Naive B cell (primary cell): Measurements from ENCODE around the gene PAX2. TPM values are rescaled to one million over a fixed set of nuclear protein-coding genes. Genes with fewer than 3 reads are reported as not detected.

Experiments used
- ATAC-seq, 2 donors: fragments of 150-1000 bp; cut with Tn5 transposase; 2 replicates each; pipeline ENCODE4 v1.10.0; 2021; ENCODE audit warnings: low read depth in 2 of 2, mild to moderate bottlenecking in 2 of 2, moderate library complexity in 2 of 2
- DNase-seq: peaks from one replicate; pipeline ENCODE4 v3.0.0; 2022
- H3K27ac Mint-ChIP-seq, 6 donors: one replicate each; pipeline ENCODE4 v1.8.0; 2020 to 2022; ENCODE audit warnings: mild to moderate bottlenecking in 6 of 6, mixed read lengths in 6 of 6, moderate library complexity in 5 of 6, inconsistent platforms in 2 of 6
- H3K27me3 Mint-ChIP-seq, 3 donors: one replicate each; pipeline ENCODE4 v1.8.0; 2021 to 2022; ENCODE audit warnings: mixed read lengths in 3 of 3, mild to moderate bottlenecking in 1 of 3
- H3K36me3 Mint-ChIP-seq, 2 donors: one replicate each; pipeline ENCODE4 v1.8.0; 2020 to 2022; ENCODE audit warnings: mixed read lengths in 2 of 2, inconsistent platforms in 1 of 2, mild to moderate bottlenecking in 1 of 2
- H3K4me1 Mint-ChIP-seq, 3 donors: one replicate each; pipeline ENCODE4 v1.8.0; 2020 to 2022; ENCODE audit warnings: mixed read lengths in 3 of 3, inconsistent platforms in 1 of 3, mild to moderate bottlenecking in 1 of 3, moderate library complexity in 1 of 3
- H3K4me3 Mint-ChIP-seq, 8 donors: one replicate each; pipeline ENCODE4 v1.8.0; 2020 to 2022; ENCODE audit warnings: mild to moderate bottlenecking in 8 of 8, mixed read lengths in 8 of 8, moderate library complexity in 8 of 8, inconsistent platforms in 2 of 8
- H3K9me3 Mint-ChIP-seq, 7 donors: one replicate each; pipeline ENCODE4 v1.8.0; 2020 to 2022; ENCODE audit warnings: mixed read lengths in 7 of 7, mild to moderate bottlenecking in 5 of 7, inconsistent platforms in 2 of 7, moderate library complexity in 1 of 7
- polyA plus RNA-seq, 6 donors: library from polyadenylated mRNA; unstranded; fragments of 300-500 nt; fragmentation: Illumina TruSeq; gene quantifications; one replicate each; pipeline ENCODE4 v1.2.3, GENCODE V29; 2021; ENCODE audit warnings: low read depth in 6 of 6

PAX2 gene
- polyA plus RNA-seq, 6 donors from 2014 or later, result not detected

DNA sequence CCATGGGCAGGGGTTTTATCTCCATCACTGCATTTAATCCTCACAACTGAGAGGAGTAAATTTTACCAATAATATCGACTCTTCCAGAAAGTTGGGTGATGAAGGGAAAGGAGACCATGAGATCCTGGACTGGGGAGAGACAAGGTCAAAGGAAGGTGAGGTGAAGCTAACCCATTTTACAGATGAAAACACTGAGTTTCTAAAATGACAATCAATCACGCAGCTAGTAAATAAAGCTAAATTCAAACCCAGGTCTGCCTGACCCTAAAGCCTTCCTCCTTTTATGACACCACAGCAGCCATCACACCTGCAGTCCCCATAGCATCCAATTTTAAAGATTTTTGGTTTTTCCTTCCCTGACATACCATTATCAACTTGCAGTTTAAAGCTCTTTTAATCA is 103.4 kb downstream of the PAX2 start:
- no peak overlapping the region for H3K4me3 Mint-ChIP-seq
- no peaks in the 10 kb centered on the region for H3K9me3 Mint-ChIP-seq
- H3K27me3 Mint-ChIP-seq, result peaks cover 59 to 71% (median 68%) of the 10 kb centered on the region in 3 donors
- H3K27ac Mint-ChIP-seq, result no peak overlapping the region
- no peak for ATAC-seq
- no peaks in the 10 kb centered on the region for H3K4me1 Mint-ChIP-seq
- no peak for DNase-seq
- H3K36me3 Mint-ChIP-seq, result no peaks in the 10 kb centered on the region

DNA sequence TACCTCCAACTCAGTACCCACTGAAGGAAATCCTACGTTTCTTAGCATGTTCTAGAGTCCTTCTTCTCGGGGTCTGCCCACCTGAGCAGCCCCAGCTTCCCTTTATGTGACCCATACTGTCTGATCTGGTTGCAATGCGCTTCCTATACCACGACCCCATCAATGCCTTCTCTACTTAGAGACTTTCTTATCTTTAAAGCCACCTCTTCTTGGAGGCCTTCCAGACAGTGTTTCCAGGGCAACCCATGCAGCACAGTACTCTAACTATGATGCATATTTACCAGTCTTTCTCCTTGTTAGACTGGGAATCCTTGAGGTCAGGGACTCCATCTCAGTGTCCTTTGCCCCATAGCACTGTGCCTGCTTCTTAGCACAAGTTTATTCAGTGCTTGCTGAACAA is 112.9 kb downstream of the PAX2 start:
- H3K27ac Mint-ChIP-seq, result no peak overlapping the region
- H3K4me1 Mint-ChIP-seq, result no peaks in the 10 kb centered on the region
- DNase-seq, result no peak
- H3K36me3 Mint-ChIP-seq, result peaks cover 4 to 8% of the 10 kb centered on the region in 2 donors
- ATAC-seq, result no peak
- H3K27me3 Mint-ChIP-seq, result peaks cover 56 to 88% (median 74%) of the 10 kb centered on the region in 3 donors
- H3K4me3 Mint-ChIP-seq, result no peak overlapping the region
- peaks cover 0 to 19% (median 10%) of the 10 kb centered on the region in 7 donors for H3K9me3 Mint-ChIP-seq

DNA sequence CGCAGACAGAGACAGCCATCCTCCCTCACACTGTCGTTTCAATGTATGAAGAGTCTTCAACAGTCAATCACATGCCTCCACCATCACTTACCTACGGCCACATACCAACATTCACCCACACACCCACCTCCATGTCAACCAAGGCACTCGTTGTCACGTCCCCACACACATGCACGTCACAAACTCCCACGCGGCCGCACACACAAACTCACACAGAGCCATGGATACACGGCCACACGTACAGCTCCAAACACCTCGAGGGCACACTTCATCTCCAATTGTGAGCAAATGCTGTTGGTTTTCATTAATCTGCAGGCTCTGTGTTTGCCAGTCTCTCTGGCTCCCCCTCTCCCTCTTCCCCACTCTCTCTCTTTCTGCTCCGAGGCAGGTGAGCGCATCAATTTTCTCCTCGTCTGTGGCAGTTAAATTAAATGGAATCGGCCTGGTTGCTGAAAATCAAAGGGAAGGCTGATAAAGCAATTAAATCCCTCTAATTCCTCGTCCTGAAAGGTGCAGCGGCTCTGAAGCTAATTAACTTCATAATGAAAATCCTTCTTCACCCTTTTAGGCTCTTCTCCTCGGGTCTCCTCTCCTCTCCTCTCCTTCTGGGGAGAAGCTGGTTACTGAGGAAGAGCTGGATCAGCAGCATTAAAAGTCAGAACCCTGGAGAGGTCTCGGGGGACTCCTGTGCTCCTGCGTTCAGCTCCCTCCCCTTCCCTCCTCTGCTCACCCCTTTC is 113.5 kb downstream of the PAX2 start:
- Mint-ChIP-seq H3K27me3 (peaks cover 54 to 92% (median 74%) of the 10 kb centered on the region in 3 donors), H3K4me1 (no peaks in the 10 kb centered on the region), H3K4me3 (no peak overlapping the region), H3K27ac (no peak overlapping the region), H3K9me3 (peaks cover 0 to 19% (median 10%) of the 10 kb centered on the region in 7 donors), H3K36me3 (peaks cover 4 to 8% of the 10 kb centered on the region in 2 donors)
- ATAC-seq (no peak), DNase-seq (no peak)

GRCh38 chr10:100859484-100859763 is 114.0 kb downstream of the PAX2 start:
- no peak for ATAC-seq
- Mint-ChIP-seq H3K27ac (no peak overlapping the region), H3K4me1 (no peaks in the 10 kb centered on the region), H3K36me3 (peaks cover 4 to 8% of the 10 kb centered on the region in 2 donors), H3K27me3 (peaks cover 56 to 92% (median 73%) of the 10 kb centered on the region in 3 donors), H3K9me3 (peaks cover 0 to 19% (median 10%) of the 10 kb centered on the region in 7 donors), H3K4me3 (no peak overlapping the region)
- DNase-seq, result no peak

GRCh38 chr10:100863433-100863832 is 118.1 kb downstream of the PAX2 start:
- no peaks in the 10 kb centered on the region for H3K36me3 Mint-ChIP-seq
- peaks cover 39 to 86% (median 77%) of the 10 kb centered on the region in 3 donors for H3K27me3 Mint-ChIP-seq
- no peak overlapping the region for H3K4me3 Mint-ChIP-seq
- peaks cover 4 to 10% (median 8%) of the 10 kb centered on the region in 3 donors for H3K4me1 Mint-ChIP-seq
- H3K9me3 Mint-ChIP-seq, result no peaks in the 10 kb centered on the region
- DNase-seq, result no peak
- no peak overlapping the region for H3K27ac Mint-ChIP-seq
- no peak for ATAC-seq

DNA sequence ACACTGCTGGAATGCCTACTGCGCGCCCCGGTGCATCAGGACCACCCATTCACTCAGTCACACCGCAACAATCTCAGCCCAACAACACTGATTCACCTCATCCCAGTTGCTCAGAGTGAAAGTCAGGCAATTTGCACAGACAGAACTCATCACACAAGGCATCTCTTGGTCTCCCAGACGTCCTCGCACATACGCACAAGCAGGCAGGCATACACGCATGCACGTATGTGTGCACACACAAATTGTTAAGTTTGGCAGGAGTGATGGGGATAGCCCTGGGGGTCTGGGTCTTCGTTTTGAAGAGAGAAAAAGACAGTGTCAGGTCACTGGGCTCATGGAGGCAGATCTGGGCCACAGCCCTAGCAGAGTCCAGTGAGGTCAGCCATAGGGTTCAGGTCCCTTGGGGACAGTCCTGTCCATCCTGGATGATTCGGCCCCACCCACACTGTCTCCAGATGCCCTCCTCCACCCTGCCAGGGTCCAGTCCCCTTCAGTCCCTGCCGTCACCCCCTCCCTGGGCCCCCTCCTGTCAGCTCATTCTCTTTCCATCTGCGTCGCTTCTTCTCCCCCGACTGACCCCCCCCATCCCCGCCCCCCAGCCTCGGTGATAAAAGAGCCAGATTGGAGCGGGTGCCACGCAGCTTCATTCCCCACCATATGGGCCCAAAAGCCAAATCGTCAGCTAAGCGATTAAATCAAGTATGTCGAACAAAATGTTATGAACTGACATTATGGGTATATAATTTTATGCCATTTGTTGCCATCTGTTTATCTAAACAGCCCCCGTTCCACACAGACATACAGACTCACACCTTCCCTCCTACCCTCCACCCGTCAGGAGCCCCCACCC is 118.9 kb downstream of the PAX2 start:
- Mint-ChIP-seq H3K36me3 (no peaks in the 10 kb centered on the region), H3K27me3 (peaks cover 33 to 78% (median 69%) of the 10 kb centered on the region in 3 donors), H3K27ac (no peak overlapping the region), H3K4me1 (peaks cover 4 to 10% (median 8%) of the 10 kb centered on the region in 3 donors), H3K4me3 (no peak overlapping the region), H3K9me3 (no peaks in the 10 kb centered on the region)
- DNase-seq (no peak), ATAC-seq (no peak)

GRCh38 chr10:100864978-100865377 is 119.6 kb downstream of the PAX2 start:
- Mint-ChIP-seq H3K4me3 (no peak overlapping the region), H3K27me3 (peaks cover 32 to 71% (median 70%) of the 10 kb centered on the region in 3 donors), H3K9me3 (no peaks in the 10 kb centered on the region), H3K27ac (no peak overlapping the region), H3K4me1 (peaks cover 4 to 10% (median 8%) of the 10 kb centered on the region in 3 donors), H3K36me3 (no peaks in the 10 kb centered on the region)
- DNase-seq (no peak), ATAC-seq (no peak)

- no peaks in the 10 kb centered on the region for H3K9me3 Mint-ChIP-seq
- H3K4me1 Mint-ChIP-seq, result peaks cover 4 to 10% (median 8%) of the 10 kb centered on the region in 3 donors
- peaks cover 32 to 66% (median 64%) of the 10 kb centered on the region in 3 donors for H3K27me3 Mint-ChIP-seq
- no peaks in the 10 kb centered on the region for H3K36me3 Mint-ChIP-seq
- ATAC-seq (no peak), DNase-seq (no peak)
- H3K4me3 Mint-ChIP-seq, result no peak overlapping the region
- peak overlapping the region in 1 of 6 donors; percentile 92 for H3K27ac Mint-ChIP-seq
Measured at GRCh38 chr10:100866010-100866409, 120.6 kb downstream of the PAX2 start.

DNA sequence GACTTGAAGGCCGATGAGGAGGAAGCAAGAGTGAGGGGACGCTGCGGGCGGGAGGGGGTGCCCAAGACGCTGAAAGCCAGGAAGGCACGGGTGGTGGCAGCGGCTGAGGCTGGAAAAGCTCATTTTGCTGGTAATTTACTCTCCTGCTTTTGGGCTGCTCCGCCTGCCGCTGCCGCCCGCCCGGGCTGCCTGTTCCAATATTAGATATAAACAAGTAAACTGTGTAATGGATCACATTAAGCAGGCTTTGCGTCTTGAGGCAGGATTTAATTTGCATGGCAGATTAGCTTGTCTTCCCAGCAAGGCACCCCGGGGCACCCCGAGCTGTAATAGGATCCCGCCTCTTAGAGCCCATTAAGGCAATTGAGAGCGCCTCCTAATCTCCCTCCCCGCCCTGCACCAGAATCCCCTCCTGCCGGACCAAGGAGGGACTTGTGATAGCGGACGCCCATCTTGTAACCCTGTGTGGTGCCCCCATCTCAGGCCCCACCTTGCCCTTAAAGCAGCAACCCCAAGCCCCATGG is 121.3 kb downstream of the PAX2 start:
- peaks cover 4 to 10% (median 8%) of the 10 kb centered on the region in 3 donors for H3K4me1 Mint-ChIP-seq
- ATAC-seq (no peak), DNase-seq (no peak)
- peaks cover 26 to 63% (median 60%) of the 10 kb centered on the region in 3 donors for H3K27me3 Mint-ChIP-seq
- no peaks in the 10 kb centered on the region for H3K9me3 Mint-ChIP-seq
- H3K36me3 Mint-ChIP-seq, result no peaks in the 10 kb centered on the region
- no peak overlapping the region for H3K4me3 Mint-ChIP-seq
- H3K27ac Mint-ChIP-seq, result peak overlapping the region in 1 of 6 donors; percentile 92

GRCh38 chr10:100867261-100867963 is 122.0 kb downstream of the PAX2 start:
- Mint-ChIP-seq H3K27ac (no peak overlapping the region), H3K27me3 (peaks cover 25 to 57% (median 52%) of the 10 kb centered on the region in 3 donors), H3K36me3 (no peaks in the 10 kb centered on the region), H3K4me1 (peaks cover 4 to 10% (median 8%) of the 10 kb centered on the region in 3 donors), H3K9me3 (no peaks in the 10 kb centered on the region), H3K4me3 (no peak overlapping the region)
- ATAC-seq (no peak), DNase-seq (no peak)

GRCh38 chr10:100868382-100868781 is 123.0 kb downstream of the PAX2 start:
- H3K27ac Mint-ChIP-seq, result no peak overlapping the region
- ATAC-seq, result no peak
- H3K4me1 Mint-ChIP-seq, result peaks cover 4 to 10% (median 8%) of the 10 kb centered on the region in 3 donors
- DNase-seq, result no peak
- H3K36me3 Mint-ChIP-seq, result no peaks in the 10 kb centered on the region
- H3K4me3 Mint-ChIP-seq, result no peak overlapping the region
- H3K9me3 Mint-ChIP-seq, result no peaks in the 10 kb centered on the region
- H3K27me3 Mint-ChIP-seq, result peaks cover 25 to 55% (median 49%) of the 10 kb centered on the region in 3 donors

DNA sequence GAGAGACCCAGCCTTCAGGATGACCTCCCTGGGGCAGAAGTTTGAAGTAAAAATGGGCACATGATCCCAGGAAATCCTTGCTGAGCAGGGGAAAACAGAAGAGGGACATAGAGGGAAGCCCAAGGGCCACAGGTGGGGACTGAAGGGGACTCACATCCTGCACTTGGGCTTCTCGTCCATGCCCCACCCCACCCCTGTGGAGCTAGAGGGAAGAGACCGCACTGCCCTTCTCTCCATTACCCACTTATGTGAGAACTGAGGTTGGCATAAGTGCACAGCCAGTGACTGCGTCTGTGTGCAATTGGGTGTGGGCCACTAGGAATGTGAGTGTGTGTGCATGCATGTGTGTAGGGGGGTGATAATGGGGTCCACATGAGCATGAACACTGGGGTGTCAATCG is 124.0 kb downstream of the PAX2 start:
- no peaks in the 10 kb centered on the region for H3K9me3 Mint-ChIP-seq
- ATAC-seq (no peak), DNase-seq (no peak)
- no peaks in the 10 kb centered on the region for H3K36me3 Mint-ChIP-seq
- H3K27ac Mint-ChIP-seq, result no peak overlapping the region
- peaks cover 23 to 50% (median 45%) of the 10 kb centered on the region in 3 donors for H3K27me3 Mint-ChIP-seq
- H3K4me3 Mint-ChIP-seq, result no peak overlapping the region
- H3K4me1 Mint-ChIP-seq, result peaks cover 4 to 10% (median 8%) of the 10 kb centered on the region in 3 donors
